Ovary (tissue), 9 donors: ENCODE data around the gene PATJ. TPM values are rescaled to one million over a fixed set of nuclear protein-coding genes. Genes with fewer than 3 reads are reported as not detected.
"Not testable (repeated sequence)": the region's sequence is repeated elsewhere in the genome, so short reads cannot be mapped to it uniquely, and the experiment has no call there.

Experiments used
- DNase-seq, 5 donors: peaks; one replicate each; pipeline ENCODE4 v3.0.0-alpha.2; 2019 to 2020
- H3K27ac ChIP-seq, 2 donors: fragments of 200-600 bp; one replicate each; pipeline versions ENCODE4 v1.5.1 to v1.8.0; 2019 to 2022
- H3K27me3 ChIP-seq: fragments of 200-600 bp; one replicate; pipeline ENCODE4 v1.8.0; 2022
- H3K36me3 ChIP-seq: fragments of 200-600 bp; sonication (generic); one replicate; pipeline ENCODE4 v1.5.1; 2019
- H3K4me1 ChIP-seq: one replicate; pipeline ENCODE4 v1.8.1; 2013; ENCODE audit warnings: mild to moderate bottlenecking, moderate library complexity; ENCODE audit not compliant: insufficient read depth
- H3K4me3 ChIP-seq: fragments of 200-600 bp; sonication (generic); one replicate; pipeline ENCODE4 v1.5.1; 2017
- H3K9me3 ChIP-seq, 2 donors: fragments of 200-600 bp in 1 of 2; sonication (generic) in 1 of 2; one replicate each; pipeline versions ENCODE4 v1.5.1 to v1.8.1; 2013 to 2019; ENCODE audit warnings: mild to moderate bottlenecking in 1 of 2, moderate library complexity in 1 of 2
- CTCF ChIP-seq, 3 donors: fragments of 450-650 bp in 2 of 3; fragments of 200-600 bp in 1 of 3; IDR thresholded peaks; one replicate each; pipeline versions ENCODE4 v1.5.1 to v1.8.0; 2016 to 2022; ENCODE audit warnings: antibody characterized with exemption in 3 of 3, mild to moderate bottlenecking in 1 of 3
- EP300 ChIP-seq: sonication (generic); formaldehyde crosslinking; IDR thresholded peaks from one replicate; pipeline ENCODE4 v1.6.1; 2017; ENCODE audit warnings: antibody characterized with exemption
- POLR2A ChIP-seq: fragments of 450-650 bp; IDR thresholded peaks from one replicate; pipeline ENCODE4 v1.6.1; 2017; ENCODE audit warnings: antibody characterized with exemption, mild to moderate bottlenecking, moderate library complexity
- WGBS, 3 donors: extraction: QIAGEN DNeasy Blood & Tissue Kit in 1 of 3; methylation state at CpG; one replicate each; pipeline versions ENCODE4 v1.1.5 to v1.1.7; 2013 to 2017; 5-methylcytosine and 5-hydroxymethylcytosine counted together
- intact Hi-C, 4 donors: fragments of 100-400 bp; cut with DNase I; formaldehyde crosslinking; loops; one replicate each; pipeline versions ENCODE4 v1.11.0 to v1.15.1; 2022 to 2023
- polyA plus RNA-seq, 2 donors: library from polyadenylated mRNA; stranded (reverse); fragments of 200-250 nt in 1 of 2; fragments of 350-450 nt in 1 of 2; fragmentation: Illumina TruSeq in 1 of 2; extraction: RNeasy Lipid Tissue Mini Kit (QIAGEN cat#74804) in 1 of 2; gene quantifications; one replicate each; pipeline ENCODE4 v1.2.3, GENCODE V29; 2013 to 2014
- total RNA-seq, 7 donors: library from RNA; depleted of rRNA in 2 of 7; stranded (reverse); fragments of >200 nt in 2 of 7; fragmentation: NEBNext Ultra II Directional in 3 of 7; extraction: Animal tissue kit (Norgen Biotek cat#: 25700) in 3 of 7; gene quantifications; one replicate each; pipeline versions ENCODE4 v1.1.0 to v1.2.4, GENCODE V29; 2016 to 2023
- donor health status: DM: no; HTN: no; CAD: no; lungs with moderate emphysema.
- donor health status: DM: no; HTN: no; CAD: no.
- donor health status: Bipolar disorder and iron deficiency.
- donor health status: DM: yes; HTN: yes; CAD: no.
- donor health status: DM: no; HTN: no; CAD: no.
- donor health status: DM: yes; HTN: yes; CAD: no.

Gene PATJ
- total and polyA plus RNA-seq, 9 donors: 7.6 to 60.1 (median 25.5) TPM

- H3K9me3 ChIP-seq: no peaks in the 10 kb centered on the region
- 64 to 77% (median 72%) methylated on average over 6 of the region's 6 CpGs for WGBS, 3 donors
- intact Hi-C loops: no loop called here
- no peak for TF ChIP-seq EP300
- TF ChIP-seq POLR2A: no peak
- TF ChIP-seq CTCF (IDR thresholded peaks at IDR 0.05): no peak
- no peaks in the 10 kb centered on the region for H3K4me1 ChIP-seq
- H3K36me3 ChIP-seq: no peaks in the 10 kb centered on the region
- no peak for DNase-seq
- no peaks in the 10 kb centered on the region for H3K27me3 ChIP-seq
- no peak overlapping the region for H3K4me3 ChIP-seq
- H3K27ac ChIP-seq: no peak overlapping the region
Observed at GRCh38 chr1:62180639-62181038, 438.4 kb downstream of the PATJ start.

- H3K27me3 ChIP-seq: no peaks in the 10 kb centered on the region
- DNase-seq: no peak
- intact Hi-C loops: no loop called here
- H3K36me3 ChIP-seq: no peaks in the 10 kb centered on the region
- TF ChIP-seq POLR2A: no peak
- no peak for TF ChIP-seq EP300
- TF ChIP-seq CTCF (IDR thresholded peaks at IDR 0.05): no peak
- H3K27ac ChIP-seq: no peak overlapping the region
- 84 to 87% (median 84%) methylated on average over 7 of the region's 7 CpGs for WGBS, 3 donors
- no peak overlapping the region for H3K4me3 ChIP-seq
- no peaks in the 10 kb centered on the region for H3K4me1 ChIP-seq
- no peaks in the 10 kb centered on the region for H3K9me3 ChIP-seq
Observed at GRCh38 chr1:62181532-62181931, 439.3 kb downstream of the PATJ start.

- 73 to 81% (median 78%) methylated on average over 8 of the region's 8 CpGs for WGBS, 3 donors
- H3K4me1 ChIP-seq, DNase-seq, H3K4me3 ChIP-seq, H3K36me3 ChIP-seq, H3K27ac ChIP-seq, intact Hi-C loops, H3K27me3 ChIP-seq, H3K9me3 ChIP-seq: not testable (repeated sequence)
Observed at GRCh38 chr1:62182157-62182556, 439.9 kb downstream of the PATJ start.

GRCh38 chr1:62183164-62184020 is 441.1 kb downstream of the PATJ start:
- H3K27ac ChIP-seq, H3K4me1 ChIP-seq, H3K27me3 ChIP-seq, H3K4me3 ChIP-seq, intact Hi-C loops, H3K36me3 ChIP-seq, DNase-seq, H3K9me3 ChIP-seq: not testable (repeated sequence)
- 28 to 44% (median 34%) methylated on average over 11 of the region's 11 CpGs for WGBS, 3 donors

- intact Hi-C loops: no loop called here
- H3K4me3 ChIP-seq: no peak overlapping the region
- no peaks in the 10 kb centered on the region for H3K4me1 ChIP-seq
- WGBS, 3 donors: 89 to 95% (median 91%) methylated on average over 7 of the region's 7 CpGs
- no peaks in the 10 kb centered on the region for H3K36me3 ChIP-seq
- no peak overlapping the region for H3K27ac ChIP-seq
- H3K9me3 ChIP-seq: no peaks in the 10 kb centered on the region
- TF ChIP-seq EP300: no peak
- DNase-seq: no peak
- no peaks in the 10 kb centered on the region for H3K27me3 ChIP-seq
Observed at GRCh38 chr1:62184336-62184735, 442.1 kb downstream of the PATJ start.

- H3K9me3 ChIP-seq, H3K4me3 ChIP-seq, H3K27ac ChIP-seq, H3K4me1 ChIP-seq, H3K27me3 ChIP-seq, H3K36me3 ChIP-seq, intact Hi-C loops, DNase-seq: not testable (repeated sequence)
- 93 to 96% (median 93%) methylated on average over 6 of the region's 6 CpGs for WGBS, 3 donors
Observed at GRCh38 chr1:62185233-62185632, 443.0 kb downstream of the PATJ start.
